ENCODE data around the gene CACFD1.

CACFD1 gene

DNA sequence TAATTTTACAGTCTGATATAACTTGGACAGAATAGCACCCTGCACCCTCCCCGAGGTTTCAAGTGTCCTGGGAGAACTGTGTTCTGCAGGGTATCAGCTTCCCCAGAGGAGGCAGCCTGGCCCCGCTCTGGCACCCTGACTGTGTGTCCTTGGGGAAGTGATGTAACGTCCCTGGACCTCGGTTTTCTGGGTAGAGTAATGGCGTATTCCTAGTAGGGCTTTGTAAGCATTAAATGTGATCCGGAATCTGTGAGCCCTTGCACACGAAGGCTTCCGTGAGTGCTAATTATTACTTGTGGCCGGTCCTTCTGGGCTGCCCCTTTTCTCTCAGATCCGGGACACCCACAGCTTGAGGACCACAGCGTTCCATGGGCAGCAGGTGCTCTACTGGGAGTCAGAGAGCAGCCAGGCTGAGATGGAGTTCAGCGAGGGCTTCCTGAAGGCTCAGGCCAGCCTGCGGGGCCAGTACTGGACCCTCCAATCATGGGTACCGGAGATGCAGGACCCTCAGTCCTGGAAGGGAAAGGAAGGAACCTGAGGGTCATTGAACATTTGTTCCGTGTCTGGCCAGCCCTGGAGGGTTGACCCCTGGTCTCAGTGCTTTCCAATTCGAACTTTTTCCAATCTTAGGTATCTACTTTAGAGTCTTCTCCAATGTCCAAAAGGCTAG lies 1.0 kb upstream of the CACFD1 start:
- no peak for TF ChIP-seq ZFX (IDR thresholded peaks at IDR 0.05; ENCODE audit: borderline replicate concordance)
- TF ChIP-seq, protein P1, sequence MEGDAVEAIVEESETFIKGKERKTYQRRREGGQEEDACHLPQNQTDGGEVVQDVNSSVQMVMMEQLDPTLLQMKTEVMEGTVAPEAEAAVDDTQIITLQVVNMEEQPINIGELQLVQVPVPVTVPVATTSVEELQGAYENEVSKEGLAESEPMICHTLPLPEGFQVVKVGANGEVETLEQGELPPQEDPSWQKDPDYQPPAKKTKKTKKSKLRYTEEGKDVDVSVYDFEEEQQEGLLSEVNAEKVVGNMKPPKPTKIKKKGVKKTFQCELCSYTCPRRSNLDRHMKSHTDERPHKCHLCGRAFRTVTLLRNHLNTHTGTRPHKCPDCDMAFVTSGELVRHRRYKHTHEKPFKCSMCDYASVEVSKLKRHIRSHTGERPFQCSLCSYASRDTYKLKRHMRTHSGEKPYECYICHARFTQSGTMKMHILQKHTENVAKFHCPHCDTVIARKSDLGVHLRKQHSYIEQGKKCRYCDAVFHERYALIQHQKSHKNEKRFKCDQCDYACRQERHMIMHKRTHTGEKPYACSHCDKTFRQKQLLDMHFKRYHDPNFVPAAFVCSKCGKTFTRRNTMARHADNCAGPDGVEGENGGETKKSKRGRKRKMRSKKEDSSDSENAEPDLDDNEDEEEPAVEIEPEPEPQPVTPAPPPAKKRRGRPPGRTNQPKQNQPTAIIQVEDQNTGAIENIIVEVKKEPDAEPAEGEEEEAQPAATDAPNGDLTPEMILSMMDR (IDR thresholded peaks at IDR 0.05): no peak
- peak overlapping the region; percentile 81 for H3K27ac ChIP-seq

DNA sequence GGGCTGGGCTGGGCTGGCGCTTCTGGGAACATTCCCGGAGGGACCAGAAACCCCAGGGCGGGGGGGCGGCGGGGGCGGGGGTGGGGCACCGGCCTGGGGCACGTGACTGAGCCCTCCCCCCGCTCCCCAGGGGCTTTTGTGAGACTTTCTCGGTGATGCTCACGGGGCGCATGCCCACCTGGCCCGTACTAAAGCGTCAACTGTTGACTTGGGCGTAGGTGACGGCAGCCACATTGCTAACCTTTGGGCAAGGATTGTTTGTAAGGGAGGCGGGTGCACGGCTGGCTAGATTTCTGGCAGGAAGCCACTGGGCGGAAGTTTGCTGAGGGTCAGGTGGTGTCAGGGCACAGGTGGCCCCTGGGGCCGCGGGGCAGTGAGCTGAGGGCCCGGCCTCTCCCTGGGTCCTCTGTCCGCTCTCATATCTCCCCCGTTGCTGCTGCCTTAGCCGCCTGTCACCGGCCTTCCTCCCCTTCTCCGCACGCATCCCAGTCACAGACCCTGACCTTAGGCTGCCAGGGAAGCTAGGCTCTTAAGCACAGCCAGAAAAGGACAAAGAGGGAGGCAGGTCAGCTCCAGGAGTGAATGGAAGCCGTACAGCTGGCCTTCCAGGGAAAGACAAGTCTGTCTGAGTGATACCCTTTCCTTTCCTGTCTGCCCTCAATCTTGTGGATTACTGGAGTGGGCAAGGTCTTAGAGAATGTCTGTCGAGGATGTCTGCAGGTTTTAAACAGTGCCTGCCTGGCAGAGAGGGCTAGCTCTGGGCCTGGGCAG lies 812 bp downstream of the CACFD1 start:
- peak overlapping the region; percentile 81 for H3K27ac ChIP-seq
- TF ChIP-seq, protein P1 (IDR thresholded peaks at IDR 0.05): no peak
- no peak for TF ChIP-seq ZFX (IDR thresholded peaks at IDR 0.05; ENCODE audit: borderline replicate concordance)

DNA sequence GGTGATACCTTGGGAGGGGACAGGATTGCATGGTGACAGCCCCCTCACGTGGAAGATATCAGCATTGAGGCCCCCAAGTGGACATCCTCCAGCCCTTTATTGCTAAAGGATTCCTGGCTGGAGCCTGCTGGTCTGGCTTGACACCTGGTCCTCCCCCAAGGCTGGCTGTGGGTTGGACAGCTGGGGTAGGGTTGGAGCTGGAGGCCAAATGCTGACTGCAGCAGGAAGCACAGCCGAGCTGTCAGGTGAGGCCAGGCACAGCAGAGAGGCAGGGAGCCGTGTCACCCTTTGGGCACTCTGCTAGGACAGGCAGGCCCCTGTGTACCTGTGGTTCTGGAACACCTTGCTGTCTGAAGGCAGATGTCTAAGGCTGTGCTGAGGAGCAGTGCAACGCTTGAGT lies 2.2 kb downstream of the CACFD1 start:
- H3K27ac ChIP-seq: no peak overlapping the region
- TF ChIP-seq, protein P1 (IDR thresholded peaks at IDR 0.05): no peak
- TF ChIP-seq ZFX (IDR thresholded peaks at IDR 0.05; ENCODE audit: borderline replicate concordance): no peak

DNA sequence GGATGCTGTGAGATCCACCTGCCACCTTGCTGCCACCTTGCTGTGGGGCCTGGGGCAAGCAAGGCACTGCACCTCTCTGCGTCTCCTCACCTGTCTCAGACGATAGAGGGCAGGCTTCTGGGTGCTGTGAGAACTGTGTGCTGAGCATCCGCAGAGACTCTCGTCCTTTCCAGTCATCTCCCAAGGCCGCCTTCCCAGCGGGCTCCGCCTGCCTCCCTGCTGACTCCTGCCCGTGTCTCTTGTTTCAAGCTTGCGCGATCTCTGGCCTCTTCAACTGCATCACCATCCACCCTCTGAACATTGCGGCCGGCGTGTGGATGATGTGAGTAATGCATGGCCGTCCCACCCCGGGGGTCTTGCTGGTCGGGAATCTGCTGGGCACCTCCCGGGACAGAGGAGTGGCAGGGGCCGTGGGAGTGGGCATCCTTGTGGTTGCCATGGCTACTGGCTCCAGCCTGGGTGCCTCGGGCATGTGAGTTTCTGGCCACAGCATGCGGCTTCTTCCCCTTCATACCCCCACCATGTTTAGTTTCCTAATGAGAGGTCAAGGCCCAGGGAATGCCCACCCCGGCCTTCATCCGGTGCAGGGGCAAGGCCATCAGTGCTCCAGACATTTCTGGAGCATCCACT lies 3.6 kb downstream of the CACFD1 start:
- no peak for TF ChIP-seq ZFX (IDR thresholded peaks at IDR 0.05; ENCODE audit: borderline replicate concordance)
- TF ChIP-seq, protein P1 (IDR thresholded peaks at IDR 0.05): peak; percentile 51
- no peak overlapping the region for H3K27ac ChIP-seq

DNA sequence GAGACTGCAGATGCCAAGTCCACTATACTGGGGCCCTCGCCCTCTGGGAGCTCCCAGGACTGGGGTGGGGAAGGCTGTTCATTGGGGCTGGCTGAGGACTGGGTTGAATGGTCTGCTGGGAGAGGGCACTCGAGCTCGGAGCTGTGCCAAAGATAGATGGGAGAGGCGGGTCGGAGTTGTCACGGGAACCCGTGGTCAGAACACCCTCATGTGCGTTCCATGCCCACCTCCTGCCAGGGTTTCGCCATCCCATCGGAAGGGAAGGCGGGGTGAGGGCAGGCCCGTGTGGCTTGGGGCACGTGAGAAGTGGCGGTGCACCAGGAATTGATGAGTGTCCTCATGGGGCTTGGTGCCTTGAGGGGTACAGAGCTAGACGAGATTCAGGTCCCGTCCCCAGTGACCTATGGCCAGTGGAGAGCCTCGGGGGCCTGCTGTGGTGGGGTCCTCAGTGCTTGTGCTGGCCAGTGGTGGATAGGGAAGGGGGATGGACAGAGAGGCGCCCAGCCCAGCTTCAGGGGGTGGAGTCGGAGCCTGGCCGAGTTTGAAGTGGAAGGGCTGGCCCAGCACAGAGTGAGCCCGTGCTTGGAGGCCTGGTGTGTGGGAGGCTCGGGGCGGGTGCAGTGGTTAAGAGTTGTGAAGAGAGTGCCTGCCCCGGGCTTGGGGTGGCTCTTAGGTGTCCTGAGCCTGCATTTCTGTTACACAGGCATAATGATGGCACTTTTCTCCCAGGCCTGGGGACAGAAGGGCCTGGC lies 4.3 kb downstream of the CACFD1 start:
- no peak for TF ChIP-seq ZFX (IDR thresholded peaks at IDR 0.05; ENCODE audit: borderline replicate concordance)
- TF ChIP-seq, protein P1 (IDR thresholded peaks at IDR 0.05): no peak
- H3K27ac ChIP-seq: no peak overlapping the region

DNA sequence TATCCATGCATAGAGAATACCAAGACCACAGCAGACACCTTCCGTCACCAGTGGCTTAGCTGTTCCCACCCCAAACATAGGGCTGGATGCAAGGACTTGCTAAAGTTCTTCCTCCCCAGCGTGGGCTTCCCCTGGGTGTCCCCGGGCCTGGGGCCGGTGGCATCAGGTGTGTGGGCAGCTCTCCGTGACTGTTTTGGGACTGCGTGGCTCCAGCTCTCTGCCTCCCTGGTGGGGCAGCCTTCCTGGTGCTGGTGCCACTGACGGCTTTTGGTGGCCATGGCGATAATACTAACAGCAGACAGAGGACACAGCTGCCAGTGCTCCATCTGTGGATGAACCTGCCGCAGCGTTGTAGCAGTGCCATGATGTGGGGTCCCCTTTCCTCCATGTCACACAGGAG lies 4.9 kb downstream of the CACFD1 start:
- no peak overlapping the region for H3K27ac ChIP-seq
- TF ChIP-seq, protein P1 (IDR thresholded peaks at IDR 0.05): no peak
- no peak for TF ChIP-seq ZFX (IDR thresholded peaks at IDR 0.05; ENCODE audit: borderline replicate concordance)
